Smooth muscle cell of the brain vasculature (primary cell): Measurements from ENCODE around the gene NKPD1.

Source experiments
- DNase-seq: peaks from one replicate; pipeline ENCODE4 v3.0.0-alpha.2; 2012; ENCODE audit warnings: low read depth, low spot score

NKPD1 gene

DNA sequence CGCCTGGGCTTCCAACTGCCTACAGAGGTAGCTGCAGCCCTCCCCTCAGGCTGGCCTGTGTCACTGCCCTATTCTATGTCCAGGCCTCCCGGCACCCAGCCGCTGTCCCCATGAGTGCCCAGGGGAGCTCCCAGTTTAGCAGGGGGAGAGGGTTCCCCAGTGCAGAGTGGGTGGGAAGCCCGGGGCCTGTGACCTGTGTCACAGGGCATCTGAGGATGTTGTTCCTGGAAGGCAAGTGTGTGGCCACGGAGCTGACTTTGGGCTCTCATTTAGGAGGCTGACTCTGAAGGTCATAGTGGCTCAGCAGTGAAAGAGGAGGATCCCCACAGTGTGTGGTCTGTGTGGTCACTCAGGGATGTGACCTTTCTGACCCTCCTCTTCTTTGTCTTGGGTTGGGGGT, 42.7 kb downstream of the NKPD1 start:
- DNase-seq = no peak

DNA sequence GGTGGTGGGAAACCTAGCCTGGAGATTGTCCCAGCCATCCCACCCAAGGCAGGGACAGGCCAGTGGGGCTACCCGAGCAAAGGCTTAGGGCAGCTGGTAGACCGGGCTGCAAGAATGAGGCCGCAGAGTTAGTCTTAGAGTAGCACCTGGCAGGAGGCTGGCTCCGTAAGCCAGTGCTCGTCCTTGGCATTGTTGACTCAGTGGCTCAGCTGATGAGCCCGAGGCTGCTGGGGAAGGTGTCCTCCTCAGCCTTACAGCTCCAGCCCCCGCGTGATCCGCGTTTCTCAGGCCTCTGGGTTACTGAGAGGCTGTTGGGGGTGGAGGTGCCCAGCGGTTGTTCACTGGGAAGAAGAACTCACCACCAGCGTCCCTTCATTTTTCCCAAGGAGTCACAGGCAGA, 43.1 kb downstream of the NKPD1 start:
- DNase-seq = no peak

GRCh38 chr19:45117167-45117594, 43.6 kb downstream of the NKPD1 start:
- DNase-seq = no peak

DNA sequence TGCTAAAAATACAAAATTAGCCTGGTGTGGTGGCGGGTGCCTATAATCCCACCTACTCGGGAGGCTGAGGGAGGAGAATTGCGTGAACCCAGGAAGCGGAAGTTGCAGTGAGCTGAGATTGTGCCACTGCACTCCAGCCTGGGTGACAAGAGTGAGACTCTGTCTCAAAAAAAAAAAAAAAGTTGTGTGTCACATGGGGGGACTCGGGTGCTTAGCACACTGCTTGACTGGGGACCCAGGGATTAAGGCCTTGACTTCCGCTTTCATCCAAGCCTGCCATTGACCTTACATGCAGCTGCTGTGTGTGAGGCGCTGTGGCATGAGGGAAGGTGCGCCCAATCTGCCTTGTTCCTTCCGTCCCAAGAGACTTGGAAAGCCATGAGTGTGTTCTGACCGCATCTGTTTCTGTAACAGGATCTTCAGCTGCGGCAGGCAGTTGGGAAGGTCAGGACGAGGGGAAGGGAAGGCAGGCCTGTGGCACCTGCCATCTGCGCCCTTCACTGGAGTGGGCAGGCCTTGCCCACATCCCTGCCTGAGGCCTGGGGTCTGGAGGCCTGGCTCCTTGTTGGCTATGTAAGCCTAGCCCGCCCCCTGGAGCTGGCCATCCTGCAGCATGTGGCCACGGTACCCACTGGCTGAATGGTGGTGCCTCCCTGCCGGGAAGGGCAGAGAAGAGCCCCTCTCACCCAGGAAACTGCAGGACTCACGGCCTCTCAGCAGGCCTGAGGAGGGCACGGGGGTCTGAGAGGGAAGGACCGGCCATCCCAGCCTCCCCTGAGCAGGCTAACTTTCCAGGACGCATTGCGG, 44.8 kb downstream of the NKPD1 start:
- no peak for DNase-seq

GRCh38 chr19:45114116-45114515, 46.7 kb downstream of the NKPD1 start:
- no peak for DNase-seq

DNA sequence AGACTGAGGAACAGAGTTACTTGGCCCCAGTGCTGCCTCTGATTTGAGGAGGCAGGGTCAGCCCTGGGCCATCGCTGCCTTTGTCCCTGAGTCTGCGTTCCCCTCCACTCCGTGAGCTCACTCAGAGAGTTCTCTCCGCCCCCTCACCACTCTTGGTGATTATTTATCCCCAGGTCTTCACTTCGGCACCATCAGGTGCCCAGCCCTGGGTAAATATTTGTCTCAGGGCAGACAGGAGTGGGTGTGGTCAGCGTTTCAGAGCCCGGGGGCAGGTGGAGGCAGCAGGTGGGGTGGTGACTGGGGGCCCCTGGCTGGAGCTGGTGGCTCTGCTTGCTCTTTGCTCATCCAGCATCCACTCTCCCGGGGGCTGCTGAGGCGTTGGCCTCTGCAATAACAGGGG, 47.2 kb downstream of the NKPD1 start:
- DNase-seq = no peak

DNA sequence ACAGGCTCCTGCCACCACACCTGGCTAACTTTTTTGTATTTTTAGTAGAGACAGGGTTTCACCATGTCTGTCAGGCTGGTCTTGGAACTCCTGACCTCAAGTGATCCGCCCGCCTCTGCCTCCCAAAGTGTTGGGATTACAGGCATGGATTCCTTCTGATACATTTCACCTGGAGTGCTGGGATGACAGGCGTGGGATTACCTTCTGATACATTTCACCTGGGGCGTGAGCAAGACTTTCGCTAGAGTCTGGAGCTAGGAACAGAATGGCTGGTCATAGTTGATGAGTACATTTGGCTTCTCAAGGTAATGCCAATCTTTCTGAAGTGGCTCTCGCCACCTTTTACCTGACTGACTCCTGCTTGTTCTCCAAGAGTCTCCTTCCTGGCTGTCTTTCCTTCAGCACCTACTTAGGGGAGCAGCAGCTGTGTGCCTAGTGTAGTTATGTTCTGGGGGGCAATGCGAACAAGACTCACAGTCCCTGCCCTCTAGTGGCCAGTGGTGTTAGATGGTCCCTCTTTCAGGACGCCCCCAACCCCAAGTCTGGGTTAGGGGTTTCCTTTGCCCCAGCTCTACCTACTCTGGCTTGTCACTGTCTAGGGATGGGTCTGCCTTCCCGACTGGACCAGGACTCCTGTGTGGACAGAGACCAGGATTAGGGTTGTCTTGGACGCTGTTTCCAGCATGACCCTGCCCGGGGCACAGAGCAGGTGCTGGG, 48.5 kb downstream of the NKPD1 start:
- no peak for DNase-seq
